Measurements from ENCODE around the gene CELF4.

The CELF4 gene

GRCh38 chr18:37483221-37483971, 82.2 kb downstream of the CELF4 start:
- TF ChIP-seq RAD21 (IDR thresholded peaks at IDR 0.05; ENCODE audit: low read depth) = no peak
- TF ChIP-seq REST (IDR thresholded peaks at IDR 0.05; ENCODE audit: low read depth) = peak; percentile 90

GRCh38 chr18:37482433-37482832, 83.2 kb downstream of the CELF4 start:
- TF ChIP-seq TEAD4 (IDR thresholded peaks at IDR 0.05) (no peak), EP300 (IDR thresholded peaks at IDR 0.05; ENCODE audit: borderline replicate concordance) (no peak), YY1 (IDR thresholded peaks at IDR 0.05; ENCODE audit: low read depth) (no peak), CREB1 (IDR thresholded peaks at IDR 0.05; ENCODE audit: low read depth) (no peak), FOXM1 (IDR thresholded peaks at IDR 0.05; ENCODE audit: borderline replicate concordance, low read depth) (no peak), ZBTB7A (IDR thresholded peaks at IDR 0.05; ENCODE audit: low read depth) (no peak), NFIC (IDR thresholded peaks at IDR 0.05) (no peak), CEBPB (IDR thresholded peaks at IDR 0.05) (no peak), RAD21 (IDR thresholded peaks at IDR 0.05; ENCODE audit: low read depth) (no peak), USF1 (IDR thresholded peaks at IDR 0.05) (no peak)

GRCh38 chr18:37482002-37482401, 83.6 kb downstream of the CELF4 start:
- TF ChIP-seq EP300 (IDR thresholded peaks at IDR 0.05; ENCODE audit: borderline replicate concordance) (no peak), YY1 (IDR thresholded peaks at IDR 0.05; ENCODE audit: low read depth) (no peak), CREB1 (IDR thresholded peaks at IDR 0.05; ENCODE audit: low read depth) (no peak), TAF1 (IDR thresholded peaks at IDR 0.05; ENCODE audit: low read depth) (no peak), REST (IDR thresholded peaks at IDR 0.05; ENCODE audit: low read depth) (no peak), TCF12 (IDR thresholded peaks at IDR 0.05; ENCODE audit: low read depth) (no peak), ZBTB7A (IDR thresholded peaks at IDR 0.05; ENCODE audit: low read depth) (no peak), RAD21 (IDR thresholded peaks at IDR 0.05; ENCODE audit: low read depth) (no peak), USF1 (IDR thresholded peaks at IDR 0.05) (no peak)

GRCh38 chr18:37481491-37481890, 84.1 kb downstream of the CELF4 start:
- TF ChIP-seq YY1 (IDR thresholded peaks at IDR 0.05; ENCODE audit: low read depth) = no peak
- no peak for TF ChIP-seq CREB1 (IDR thresholded peaks at IDR 0.05; ENCODE audit: low read depth)
- TF ChIP-seq RAD21 (IDR thresholded peaks at IDR 0.05; ENCODE audit: low read depth) = no peak
- no peak for TF ChIP-seq EP300 (IDR thresholded peaks at IDR 0.05; ENCODE audit: borderline replicate concordance)
- TF ChIP-seq CEBPB (IDR thresholded peaks at IDR 0.05) = no peak
- no peak for TF ChIP-seq TAF1 (IDR thresholded peaks at IDR 0.05; ENCODE audit: low read depth)
- no peak for TF ChIP-seq REST (IDR thresholded peaks at IDR 0.05; ENCODE audit: low read depth)
- TF ChIP-seq ZBTB7A (IDR thresholded peaks at IDR 0.05; ENCODE audit: low read depth) = no peak
- TF ChIP-seq FOXM1 (IDR thresholded peaks at IDR 0.05; ENCODE audit: borderline replicate concordance, low read depth) = no peak

GRCh38 chr18:37481072-37481471, 84.5 kb downstream of the CELF4 start:
- TF ChIP-seq NFIC (IDR thresholded peaks at IDR 0.05) (no peak), YY1 (IDR thresholded peaks at IDR 0.05; ENCODE audit: low read depth) (no peak), TCF12 (IDR thresholded peaks at IDR 0.05; ENCODE audit: low read depth) (no peak), ZBTB7A (IDR thresholded peaks at IDR 0.05; ENCODE audit: low read depth) (no peak), CEBPB (IDR thresholded peaks at IDR 0.05) (no peak), EP300 (IDR thresholded peaks at IDR 0.05; ENCODE audit: borderline replicate concordance) (no peak), FOXM1 (IDR thresholded peaks at IDR 0.05; ENCODE audit: borderline replicate concordance, low read depth) (no peak), USF1 (IDR thresholded peaks at IDR 0.05) (no peak), MAX (IDR thresholded peaks at IDR 0.05) (no peak), RAD21 (IDR thresholded peaks at IDR 0.05; ENCODE audit: low read depth) (no peak), REST (IDR thresholded peaks at IDR 0.05; ENCODE audit: low read depth) (no peak), CREB1 (IDR thresholded peaks at IDR 0.05; ENCODE audit: low read depth) (no peak), TEAD4 (IDR thresholded peaks at IDR 0.05) (no peak), TAF1 (IDR thresholded peaks at IDR 0.05; ENCODE audit: low read depth) (no peak), EGR1 (IDR thresholded peaks at IDR 0.05) (no peak)

Data from Ishikawa (cell line).